Natural killer cell (primary cell): Measurements from ENCODE around the gene RSPH1. TPM values are rescaled to one million over a fixed set of nuclear protein-coding genes. Genes with fewer than 3 reads are reported as not detected.

Experiments
- ATAC-seq, 3 donors: fragments of 150-1000 bp in 2 of 3; fragments of 200-7000 bp in 1 of 3; cut with Tn5 transposase; 1 replicate in 1 of 3; 2 replicates in 2 of 3; pipeline ENCODE4 v1.10.0; 2021; ENCODE audit warnings: mild to moderate bottlenecking in 2 of 3, moderate library complexity in 2 of 3
- DNase-seq, 2 donors: peaks; one replicate each; pipeline versions ENCODE4 v3.0.0 to v3.0.0-alpha.2; 2013 to 2021; ENCODE audit warnings: mixed read lengths in 1 of 2
- H3K27ac ChIP-seq: one replicate; pipeline ENCODE4 v1.5.1; 2013; ENCODE audit warnings: mild to moderate bottlenecking, low read length
- H3K27me3 ChIP-seq: one replicate; pipeline ENCODE4 v1.6.1; 2013; ENCODE audit warnings: low read length; ENCODE audit not compliant: control insufficient read depth, insufficient read depth
- H3K36me3 ChIP-seq: one replicate; pipeline ENCODE4 v1.6.1; 2013; ENCODE audit warnings: low read length; ENCODE audit not compliant: control insufficient read depth, insufficient read depth
- H3K4me1 ChIP-seq: one replicate; pipeline ENCODE4 v1.6.1; 2013; ENCODE audit warnings: low read length; ENCODE audit not compliant: control insufficient read depth, insufficient read depth
- H3K4me3 ChIP-seq: one replicate; pipeline ENCODE4 v1.5.1; 2013; ENCODE audit warnings: low read length
- H3K9me3 ChIP-seq: one replicate; pipeline ENCODE4 v1.6.1; 2013; ENCODE audit warnings: low read length; ENCODE audit not compliant: control insufficient read depth, insufficient read depth
- H3K27ac Mint-ChIP-seq, 2 donors: one replicate each; pipeline ENCODE4 v1.8.0; 2022; ENCODE audit warnings: mild to moderate bottlenecking in 2 of 2, mixed read lengths in 2 of 2, moderate library complexity in 1 of 2
- H3K27me3 Mint-ChIP-seq, 2 donors: one replicate each; pipeline ENCODE4 v1.8.0; 2022; ENCODE audit warnings: low read depth in 2 of 2, mixed read lengths in 2 of 2
- H3K36me3 Mint-ChIP-seq: one replicate; pipeline ENCODE4 v1.8.0; 2022; ENCODE audit warnings: mixed read lengths
- H3K4me1 Mint-ChIP-seq, 2 donors: one replicate each; pipeline ENCODE4 v1.8.0; 2022; ENCODE audit warnings: mixed read lengths in 2 of 2
- H3K4me3 Mint-ChIP-seq: one replicate; pipeline ENCODE4 v1.8.0; 2022; ENCODE audit warnings: mild to moderate bottlenecking, moderate library complexity, mixed read lengths
- H3K9me3 Mint-ChIP-seq, 2 donors: one replicate each; pipeline ENCODE4 v1.8.0; 2022; ENCODE audit warnings: mixed read lengths in 2 of 2
- CTCF ChIP-seq: fragments of 200-600 bp; IDR thresholded peaks from one replicate; pipeline ENCODE4 v1.8.0; 2022; ENCODE audit warnings: antibody characterized with exemption
- WGBS: methylation state at CpG from one replicate; pipeline ENCODE4 v1.1.7; 2013; ENCODE audit warnings: missing lambda C conversion rate; ENCODE audit not compliant: insufficient coverage; 5-methylcytosine and 5-hydroxymethylcytosine counted together
- intact Hi-C: fragments of 100-400 bp; cut with micrococcal nuclease; formaldehyde crosslinking; loops from one replicate; pipeline ENCODE4 v1.14.2; 2022
- total RNA-seq, 4 donors: library from RNA; stranded (reverse); fragments of 120-200 nt in 1 of 4; gene quantifications; one replicate each; pipeline versions ENCODE4 v1.2.3 to v1.2.4, GENCODE V29; 2013 to 2022

Gene RSPH1
- total RNA-seq, 3 donors from 2014 or later (not counting 1 experiment from before 2014, with no cell fraction given), result 0.16 TPM; not detected in 2

GRCh38 chr21:42522771-42523170 is 26.7 kb upstream of the RSPH1 start:
- Mint-ChIP-seq H3K4me3 (no peak overlapping the region), H3K36me3 (no peaks in the 10 kb centered on the region), H3K4me1 (peaks cover 27 to 39% of the 10 kb centered on the region in 2 donors), H3K9me3 (no peaks in the 10 kb centered on the region), H3K27ac (peak overlapping the region; percentile 2 to 63), H3K27me3 (no peaks in the 10 kb centered on the region)
- 97% methylated on average over 8 of the region's 8 CpGs for WGBS
- H3K4me3 ChIP-seq, result no peak overlapping the region
- no peaks in the 10 kb centered on the region for H3K9me3 ChIP-seq
- H3K27me3 ChIP-seq, result no peaks in the 10 kb centered on the region
- H3K27ac ChIP-seq, result no peak overlapping the region
- intact Hi-C loops, result loop anchor here (10.0 kb wide), 2 partner anchors 98 to 188 kb away; no protein-coding TSS in a partner anchor
- no peak for DNase-seq
- TF ChIP-seq CTCF, result no peak
- ATAC-seq, result no peak
- peaks cover 41% of the 10 kb centered on the region for H3K36me3 ChIP-seq
- peaks cover 26% of the 10 kb centered on the region for H3K4me1 ChIP-seq

GRCh38 chr21:42522271-42522670 is 26.2 kb upstream of the RSPH1 start:
- no peak for ATAC-seq
- no peak for TF ChIP-seq CTCF

GRCh38 chr21:42521805-42522204 is 25.8 kb upstream of the RSPH1 start:
- Mint-ChIP-seq H3K4me1 (peaks cover 23 to 35% of the 10 kb centered on the region in 2 donors), H3K36me3 (no peaks in the 10 kb centered on the region), H3K4me3 (no peak overlapping the region), H3K9me3 (no peaks in the 10 kb centered on the region), H3K27me3 (no peaks in the 10 kb centered on the region), H3K27ac (peak overlapping the region in 1 of 2 donors; percentile 2)
- no peak for ATAC-seq
- no peak for DNase-seq
- Histone ChIP-seq H3K36me3 (peaks cover 42% of the 10 kb centered on the region), H3K9me3 (no peaks in the 10 kb centered on the region), H3K4me3 (no peak overlapping the region), H3K4me1 (peaks cover 16% of the 10 kb centered on the region), H3K27ac (no peak overlapping the region), H3K27me3 (no peaks in the 10 kb centered on the region)
- intact Hi-C loops, result loop anchor here (10.0 kb wide), 2 partner anchors 97 to 187 kb away; no protein-coding TSS in a partner anchor
- WGBS, result 75% methylated on average over 6 of the region's 6 CpGs
- TF ChIP-seq CTCF, result no peak

More at GRCh38 chr21:42522271-42522670, 26.2 kb upstream of the RSPH1 start:
- Mint-ChIP-seq H3K9me3 (no peaks in the 10 kb centered on the region), H3K4me1 (peaks cover 23 to 35% of the 10 kb centered on the region in 2 donors), H3K27ac (peak overlapping the region in 1 of 2 donors; percentile 2), H3K36me3 (no peaks in the 10 kb centered on the region), H3K4me3 (no peak overlapping the region), H3K27me3 (no peaks in the 10 kb centered on the region)
- Histone ChIP-seq H3K4me3 (no peak overlapping the region), H3K9me3 (no peaks in the 10 kb centered on the region), H3K36me3 (peaks cover 42% of the 10 kb centered on the region), H3K27ac (no peak overlapping the region), H3K27me3 (no peaks in the 10 kb centered on the region), H3K4me1 (peaks cover 21% of the 10 kb centered on the region)
- intact Hi-C loops, result loop anchor here (10.0 kb wide), 2 partner anchors 97 to 187 kb away; no protein-coding TSS in a partner anchor
- no peak for DNase-seq
- WGBS, result 93% methylated on average over 13 of the region's 14 CpGs

GRCh38 chr21:42521384-42521783 is 25.4 kb upstream of the RSPH1 start:
- Mint-ChIP-seq H3K4me3 (no peak overlapping the region), H3K9me3 (no peaks in the 10 kb centered on the region), H3K27me3 (no peaks in the 10 kb centered on the region), H3K27ac (no peak overlapping the region), H3K36me3 (no peaks in the 10 kb centered on the region), H3K4me1 (peaks cover 24 to 36% of the 10 kb centered on the region in 2 donors)
- Histone ChIP-seq H3K27me3 (no peaks in the 10 kb centered on the region), H3K27ac (no peak overlapping the region), H3K9me3 (no peaks in the 10 kb centered on the region), H3K4me3 (no peak overlapping the region), H3K36me3 (peaks cover 41% of the 10 kb centered on the region), H3K4me1 (peaks cover 16% of the 10 kb centered on the region)
- no peak for DNase-seq
- WGBS, result 94% methylated on average over 1 of the region's 1 CpG
- no peak for TF ChIP-seq CTCF
- no peak for ATAC-seq
- intact Hi-C loops, result loop anchor here (10.0 kb wide), 2 partner anchors 97 to 187 kb away; no protein-coding TSS in a partner anchor
